IMR-90 (cell line): ENCODE results near the gene SKP1. TPM values are rescaled to one million over a fixed set of nuclear protein-coding genes. Genes with fewer than 3 reads are reported as not detected.

Experiments
- ATAC-seq: fragments of 200-7000 bp; cut with Tn5 transposase; 2 replicates; pipeline ENCODE4 v1.9.1; 2020; ENCODE audit warnings: low read depth, mild to moderate bottlenecking, moderate library complexity
- BruUV-seq: library from RNA; stranded (reverse); fragments of 400-500 nt; replicated peaks from 2 replicates; lab custom pipeline; 2021; lab: Mats Ljungman, UMichigan
- CTCF ChIA-PET: fragments of 300-600 bp; formaldehyde crosslinking; extraction: SDS; loops from one replicate; lab custom pipeline; 2021; ENCODE audit warnings: antibody characterized with exemption; lab: Yijun Ruan, JAX
- POLR2A ChIA-PET: fragments of 300-600 bp; sonication (Branson Sonifier 250); formaldehyde crosslinking; loops from one replicate; lab custom pipeline; 2022; ENCODE audit warnings: antibody characterized with exemption; ENCODE audit not compliant: unreplicated experiment; lab: Charles Lee
- DNase-seq: peaks from one replicate; pipeline ENCODE4 v3.0.0; 2013
- H2AFZ ChIP-seq: replicated peaks from 2 replicates; pipeline ENCODE3; 2013; ENCODE audit warnings: low read length, mild to moderate bottlenecking; ENCODE audit not compliant: poor library complexity
- H2AK5ac ChIP-seq: 2 replicates; pipeline ENCODE4 v1.6.1; 2013; ENCODE audit warnings: low read depth, low read length, inconsistent platforms
- H2AK9ac ChIP-seq: replicated peaks from 2 replicates; pipeline ENCODE3; 2013; ENCODE audit warnings: mild to moderate bottlenecking, low read depth, low read length, moderate library complexity; ENCODE audit not compliant: poor library complexity
- H2BK120ac ChIP-seq: 2 replicates; pipeline ENCODE4 v1.6.1; 2013; ENCODE audit warnings: low read depth, low read length, inconsistent platforms
- H2BK15ac ChIP-seq: 3 replicates; pipeline ENCODE4 v1.6.1; 2013; ENCODE audit warnings: low read depth, low read length, inconsistent platforms
- H2BK20ac ChIP-seq: 2 replicates; pipeline ENCODE4 v1.6.1; 2013; ENCODE audit warnings: low read depth, mild to moderate bottlenecking, inconsistent platforms, low read length, moderate library complexity
- H2BK5ac ChIP-seq: 2 replicates; pipeline ENCODE4 v1.6.1; 2013; ENCODE audit warnings: mild to moderate bottlenecking, low read depth, low read length, inconsistent platforms; ENCODE audit not compliant: poor library complexity, severe bottlenecking
- H3K14ac ChIP-seq: replicated peaks from 2 replicates; pipeline ENCODE4 v1.6.1; 2013; ENCODE audit warnings: low read depth, low read length, inconsistent platforms
- H3K18ac ChIP-seq: 2 replicates; pipeline ENCODE4 v1.6.1; 2013; ENCODE audit warnings: low read depth, low read length, control low read depth
- H3K23ac ChIP-seq: 2 replicates; pipeline ENCODE4 v1.6.1; 2013; ENCODE audit warnings: low read depth, low read length, inconsistent platforms
- H3K27ac ChIP-seq: 2 replicates; pipeline ENCODE4 v1.5.1; 2013; ENCODE audit warnings: mild to moderate bottlenecking, control low read depth, low read length; ENCODE audit not compliant: insufficient read depth
- H3K27me3 ChIP-seq: 2 replicates; pipeline ENCODE4 v1.6.1; 2013; ENCODE audit warnings: low read length; ENCODE audit not compliant: control insufficient read depth, insufficient read depth
- H3K36me3 ChIP-seq: 2 replicates; pipeline ENCODE4 v1.6.1; 2013; ENCODE audit warnings: low read length, mixed read lengths; ENCODE audit not compliant: control insufficient read depth, insufficient read depth
- H3K4ac ChIP-seq: 2 replicates; pipeline ENCODE4 v1.6.1; 2013; ENCODE audit warnings: low read depth, low read length, inconsistent platforms
- H3K4me1 ChIP-seq: 2 replicates; pipeline ENCODE4 v1.6.1; 2013; ENCODE audit warnings: low read length, mixed read lengths; ENCODE audit not compliant: control insufficient read depth, insufficient read depth
- H3K4me2 ChIP-seq: 2 replicates; pipeline ENCODE4 v1.6.1; 2013; ENCODE audit warnings: low read depth, mild to moderate bottlenecking, control low read depth, low read length, moderate library complexity
- H3K4me3 ChIP-seq: 2 replicates; pipeline ENCODE4 v1.5.1; 2013; ENCODE audit warnings: low read depth, mild to moderate bottlenecking, control low read depth, low read length, moderate library complexity; ENCODE audit not compliant: insufficient read depth
- H3K56ac ChIP-seq: 2 replicates; pipeline ENCODE4 v1.6.1; 2013; ENCODE audit warnings: low read length, inconsistent platforms; ENCODE audit not compliant: insufficient read depth; ENCODE audit errors: extremely low read depth
- H3K79me1 ChIP-seq, 2 experiments: 2 replicates each; pipeline ENCODE4 v1.6.1; 2013; ENCODE audit warnings: low read length in 2 of 2, inconsistent platforms in 1 of 2, low read depth in 1 of 2
- H3K9ac ChIP-seq: 2 replicates; pipeline ENCODE4 v1.6.1; 2013; ENCODE audit warnings: low read depth, low read length, control low read depth
- H3K9me1 ChIP-seq: 2 replicates; pipeline ENCODE4 v1.6.1; 2013; ENCODE audit warnings: low read length, inconsistent platforms; ENCODE audit not compliant: insufficient read depth
- H3K9me3 ChIP-seq: 2 replicates; pipeline ENCODE4 v1.6.1; 2013; ENCODE audit warnings: low read length; ENCODE audit not compliant: control insufficient read depth, insufficient read depth
- H4K20me1 ChIP-seq: 2 replicates; pipeline ENCODE4 v1.6.1; 2013; ENCODE audit warnings: low read length, inconsistent platforms; ENCODE audit not compliant: insufficient read depth
- H4K5ac ChIP-seq: 2 replicates; pipeline ENCODE4 v1.6.1; 2013; ENCODE audit warnings: mild to moderate bottlenecking, low read depth, low read length, control low read depth
- H4K8ac ChIP-seq, 2 experiments: 2 replicates each; pipeline ENCODE4 v1.6.1; 2013; ENCODE audit warnings: low read depth in 2 of 2, low read length in 2 of 2, control low read depth in 1 of 2, inconsistent platforms in 1 of 2
- H4K91ac ChIP-seq: 2 replicates; pipeline ENCODE4 v1.6.1; 2013; ENCODE audit warnings: low read depth, low read length, inconsistent platforms; ENCODE audit not compliant: insufficient read depth
- BHLHE40 ChIP-seq: fragments of 150-350 bp; IDR thresholded peaks from 2 replicates; pipeline ENCODE4 v1.6.1; 2016; ENCODE audit warnings: mild to moderate bottlenecking, low read depth, low read length
- CEBPB ChIP-seq: IDR thresholded peaks from 2 replicates; pipeline ENCODE4 v1.6.1; 2012; ENCODE audit warnings: low read depth, low read length, improper control_type of control experiment
- CHD1 ChIP-seq: IDR thresholded peaks from 2 replicates; pipeline ENCODE4 v1.6.1; 2012; ENCODE audit warnings: low read depth, low read length, improper control_type of control experiment
- CTCF ChIP-seq: conservative IDR thresholded peaks from 2 replicates; pipeline ENCODE4 v1.5.1; 2012; ENCODE audit warnings: mild to moderate bottlenecking, low read depth, low read length, improper control_type of control experiment
- MAFK ChIP-seq: IDR thresholded peaks from 2 replicates; pipeline ENCODE4 v1.6.1; 2012; ENCODE audit warnings: low read depth, low read length, improper control_type of control experiment
- MAZ ChIP-seq: IDR thresholded peaks from 2 replicates; pipeline ENCODE4 v1.6.1; 2012; ENCODE audit warnings: low read depth, mild to moderate bottlenecking, low read length, improper control_type of control experiment, moderate library complexity, borderline replicate concordance
- MXI1 ChIP-seq: IDR thresholded peaks from 2 replicates; pipeline ENCODE4 v1.6.1; 2012; ENCODE audit warnings: low read depth, mild to moderate bottlenecking, low read length, moderate library complexity, borderline replicate concordance
- POLR2A ChIP-seq: IDR thresholded peaks from 2 replicates; pipeline ENCODE4 v1.6.1; 2012; ENCODE audit warnings: mild to moderate bottlenecking, low read depth, low read length
- RAD21 ChIP-seq: IDR thresholded peaks from 2 replicates; pipeline ENCODE4 v1.6.1; 2012; ENCODE audit warnings: low read length, improper control_type of control experiment
- RCOR1 ChIP-seq: IDR thresholded peaks from 2 replicates; pipeline ENCODE4 v1.6.1; 2012; ENCODE audit warnings: mild to moderate bottlenecking, low read length, improper control_type of control experiment; ENCODE audit not compliant: insufficient replicate concordance
- WGBS, 2 experiments: methylation state at CpG; one replicate each; pipeline versions ENCODE4 v1.1.5 to v1.1.7; 2013; ENCODE audit warnings: missing lambda C conversion rate in 2 of 2; ENCODE audit not compliant: insufficient read length in 1 of 2; ENCODE audit errors: extremely low coverage in 2 of 2; 5-methylcytosine and 5-hydroxymethylcytosine counted together
- dilution Hi-C: fragments of 300-500 bp; cut with HindIII; formaldehyde crosslinking; loops from one replicate; pipeline ENCODE4 v1.14.3; 2018; ENCODE audit warnings: low sequenced_read_pairs; ENCODE audit not compliant: unreplicated experiment
- in situ Hi-C: fragments of 300-500 bp; cut with MboI; formaldehyde crosslinking; loops from 3 replicates; pipeline ENCODE4 v1.14.3; 2019; ENCODE audit warnings: low sequenced_read_pairs, inconsistent platforms, mixed read lengths
- intact Hi-C: fragments of 100-400 bp; cut with micrococcal nuclease; formaldehyde crosslinking; loops from 2 replicates; pipeline ENCODE4 v1.10.0; 2022
- polyA plus RNA-seq, 3 experiments: library from polyadenylated mRNA; depleted of rRNA; stranded (reverse); fragments of >200 nt; gene quantifications; 2 replicates each; pipeline ENCODE4 v1.2.3, GENCODE V29; 2012; ENCODE audit warnings: low replicate concordance in 1 of 3
- total RNA-seq: library from RNA; depleted of rRNA; stranded (reverse); fragments of >200 nt; gene quantifications from 2 replicates; pipeline ENCODE4 v1.2.3, GENCODE V29; 2012
- TF ChIP-seq, protein P1 (sequence below): fragments of 150-350 bp; IDR thresholded peaks from 2 replicates; pipeline ENCODE4 v1.6.1; 2016; ENCODE audit warnings: low read depth, mild to moderate bottlenecking, low read length, moderate library complexity, borderline replicate concordance

The SKP1 gene
- total and polyA plus RNA-seq, 2 of the 4 experiments (the other 2 are of a cell fraction) = 206 to 618 TPM

- Histone ChIP-seq H4K20me1 (peaks cover 65% of the 10 kb centered on the region), H3K9ac (no peak overlapping the region), H3K18ac (no peak overlapping the region), H4K91ac (no peak overlapping the region), H2BK20ac (no peak overlapping the region), H2BK120ac (no peak overlapping the region), H3K27ac (no peak overlapping the region), H3K36me3 (peaks cover 45% of the 10 kb centered on the region), H2AK5ac (no peak overlapping the region), H3K27me3 (no peaks in the 10 kb centered on the region), H3K79me1 (peaks cover 43 to 94% of the 10 kb centered on the region in 2 experiments), H3K4me3 (no peak overlapping the region), H3K56ac (no peak overlapping the region), H2BK5ac (no peak overlapping the region), H3K9me1 (peaks cover 10% of the 10 kb centered on the region; the same call in 1 of the 2 replicates), H3K14ac (no peak overlapping the region), H3K4ac (no peak overlapping the region), H3K4me1 (peaks cover 13% of the 10 kb centered on the region), H2AK9ac (no peak overlapping the region), H3K4me2 (no peak overlapping the region), H2AFZ (no peak overlapping the region), H2BK15ac (no peak overlapping the region), H4K5ac (no peak overlapping the region), H3K23ac (no peak overlapping the region), H3K9me3 (no peaks in the 10 kb centered on the region), H4K8ac (no peak overlapping the region)
- DNase-seq (no peak), ATAC-seq (no peak)
- dilution Hi-C loops = no loop called here
- POLR2A ChIA-PET = no interaction called here
- WGBS, 2 experiments = 85% methylated on average over 3 of the region's 7 CpGs; no CpG with 5 or more reads in 1 of the 2 experiments
- no peak for TF ChIP-seq MXI1
- no peak for TF ChIP-seq RCOR1
- no peak for TF ChIP-seq MAFK
- no peak for TF ChIP-seq MAZ
- TF ChIP-seq CHD1 = no peak
- no peak for TF ChIP-seq POLR2A
- no peak for TF ChIP-seq CEBPB
- no peak for TF ChIP-seq BHLHE40
- TF ChIP-seq, protein P1, sequence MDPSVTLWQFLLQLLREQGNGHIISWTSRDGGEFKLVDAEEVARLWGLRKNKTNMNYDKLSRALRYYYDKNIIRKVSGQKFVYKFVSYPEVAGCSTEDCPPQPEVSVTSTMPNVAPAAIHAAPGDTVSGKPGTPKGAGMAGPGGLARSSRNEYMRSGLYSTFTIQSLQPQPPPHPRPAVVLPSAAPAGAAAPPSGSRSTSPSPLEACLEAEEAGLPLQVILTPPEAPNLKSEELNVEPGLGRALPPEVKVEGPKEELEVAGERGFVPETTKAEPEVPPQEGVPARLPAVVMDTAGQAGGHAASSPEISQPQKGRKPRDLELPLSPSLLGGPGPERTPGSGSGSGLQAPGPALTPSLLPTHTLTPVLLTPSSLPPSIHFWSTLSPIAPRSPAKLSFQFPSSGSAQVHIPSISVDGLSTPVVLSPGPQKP = no peak
- TF ChIP-seq RAD21 = no peak
- no peak for TF ChIP-seq CTCF
- in situ Hi-C loops = loop anchor here (5.0 kb wide), 1 partner anchor 94 kb away; no protein-coding TSS in a partner anchor
- CTCF ChIA-PET = interaction anchor here (2.3 kb wide), 1 partner anchor 97 kb away, joined by 8 read pairs; no protein-coding TSS in a partner anchor
- no TSS peak for BruUV-seq
- intact Hi-C loops = no loop called here
These were observed 40.0 kb downstream of the SKP1 start for GRCh38 chr5:134136771-134137170.
